ENCODE data around the gene MAPK4.

DNA sequence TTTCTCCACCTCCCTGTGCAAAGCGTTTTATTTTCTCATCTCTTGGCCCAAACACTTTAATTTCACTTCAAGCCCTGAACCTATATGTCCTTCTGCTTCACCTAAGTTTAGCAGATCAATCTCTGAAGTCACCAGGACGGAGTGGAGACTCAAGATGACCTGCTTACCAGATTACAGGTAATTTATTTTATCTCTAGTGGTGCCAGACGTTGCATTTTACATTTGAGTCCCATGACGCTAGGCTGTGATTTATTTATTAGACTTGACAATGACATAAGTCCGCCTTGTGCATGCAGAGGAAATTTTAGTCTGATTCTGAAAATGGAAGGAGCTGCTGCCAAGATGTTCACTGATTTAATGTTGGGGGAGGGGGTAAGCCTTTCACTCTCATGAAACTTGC, 186.1 kb downstream of the MAPK4 start:
- TF ChIP-seq, protein P1, sequence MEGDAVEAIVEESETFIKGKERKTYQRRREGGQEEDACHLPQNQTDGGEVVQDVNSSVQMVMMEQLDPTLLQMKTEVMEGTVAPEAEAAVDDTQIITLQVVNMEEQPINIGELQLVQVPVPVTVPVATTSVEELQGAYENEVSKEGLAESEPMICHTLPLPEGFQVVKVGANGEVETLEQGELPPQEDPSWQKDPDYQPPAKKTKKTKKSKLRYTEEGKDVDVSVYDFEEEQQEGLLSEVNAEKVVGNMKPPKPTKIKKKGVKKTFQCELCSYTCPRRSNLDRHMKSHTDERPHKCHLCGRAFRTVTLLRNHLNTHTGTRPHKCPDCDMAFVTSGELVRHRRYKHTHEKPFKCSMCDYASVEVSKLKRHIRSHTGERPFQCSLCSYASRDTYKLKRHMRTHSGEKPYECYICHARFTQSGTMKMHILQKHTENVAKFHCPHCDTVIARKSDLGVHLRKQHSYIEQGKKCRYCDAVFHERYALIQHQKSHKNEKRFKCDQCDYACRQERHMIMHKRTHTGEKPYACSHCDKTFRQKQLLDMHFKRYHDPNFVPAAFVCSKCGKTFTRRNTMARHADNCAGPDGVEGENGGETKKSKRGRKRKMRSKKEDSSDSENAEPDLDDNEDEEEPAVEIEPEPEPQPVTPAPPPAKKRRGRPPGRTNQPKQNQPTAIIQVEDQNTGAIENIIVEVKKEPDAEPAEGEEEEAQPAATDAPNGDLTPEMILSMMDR (IDR thresholded peaks at IDR 0.05; ENCODE audit: insufficient read depth, low read length): no peak
- no peak for TF ChIP-seq POLR2AphosphoS5 (IDR thresholded peaks at IDR 0.05; ENCODE audit: low read depth)
- TF ChIP-seq SPI1 (IDR thresholded peaks at IDR 0.05; ENCODE audit: borderline replicate concordance, low read depth): no peak
- no peak for TF ChIP-seq GABPA (IDR thresholded peaks at IDR 0.05; ENCODE audit: low read depth)
- TF ChIP-seq, protein P2, sequence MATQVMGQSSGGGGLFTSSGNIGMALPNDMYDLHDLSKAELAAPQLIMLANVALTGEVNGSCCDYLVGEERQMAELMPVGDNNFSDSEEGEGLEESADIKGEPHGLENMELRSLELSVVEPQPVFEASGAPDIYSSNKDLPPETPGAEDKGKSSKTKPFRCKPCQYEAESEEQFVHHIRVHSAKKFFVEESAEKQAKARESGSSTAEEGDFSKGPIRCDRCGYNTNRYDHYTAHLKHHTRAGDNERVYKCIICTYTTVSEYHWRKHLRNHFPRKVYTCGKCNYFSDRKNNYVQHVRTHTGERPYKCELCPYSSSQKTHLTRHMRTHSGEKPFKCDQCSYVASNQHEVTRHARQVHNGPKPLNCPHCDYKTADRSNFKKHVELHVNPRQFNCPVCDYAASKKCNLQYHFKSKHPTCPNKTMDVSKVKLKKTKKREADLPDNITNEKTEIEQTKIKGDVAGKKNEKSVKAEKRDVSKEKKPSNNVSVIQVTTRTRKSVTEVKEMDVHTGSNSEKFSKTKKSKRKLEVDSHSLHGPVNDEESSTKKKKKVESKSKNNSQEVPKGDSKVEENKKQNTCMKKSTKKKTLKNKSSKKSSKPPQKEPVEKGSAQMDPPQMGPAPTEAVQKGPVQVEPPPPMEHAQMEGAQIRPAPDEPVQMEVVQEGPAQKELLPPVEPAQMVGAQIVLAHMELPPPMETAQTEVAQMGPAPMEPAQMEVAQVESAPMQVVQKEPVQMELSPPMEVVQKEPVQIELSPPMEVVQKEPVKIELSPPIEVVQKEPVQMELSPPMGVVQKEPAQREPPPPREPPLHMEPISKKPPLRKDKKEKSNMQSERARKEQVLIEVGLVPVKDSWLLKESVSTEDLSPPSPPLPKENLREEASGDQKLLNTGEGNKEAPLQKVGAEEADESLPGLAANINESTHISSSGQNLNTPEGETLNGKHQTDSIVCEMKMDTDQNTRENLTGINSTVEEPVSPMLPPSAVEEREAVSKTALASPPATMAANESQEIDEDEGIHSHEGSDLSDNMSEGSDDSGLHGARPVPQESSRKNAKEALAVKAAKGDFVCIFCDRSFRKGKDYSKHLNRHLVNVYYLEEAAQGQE (IDR thresholded peaks at IDR 0.05; ENCODE audit: insufficient replicate concordance, low read depth): no peak
